Retina (tissue), 1 donor: ENCODE data around the gene MTCH2.

Experiments used
- DNase-seq: peaks from one replicate; pipeline ENCODE4 v3.0.0-alpha.2; 2016

Gene MTCH2

DNA sequence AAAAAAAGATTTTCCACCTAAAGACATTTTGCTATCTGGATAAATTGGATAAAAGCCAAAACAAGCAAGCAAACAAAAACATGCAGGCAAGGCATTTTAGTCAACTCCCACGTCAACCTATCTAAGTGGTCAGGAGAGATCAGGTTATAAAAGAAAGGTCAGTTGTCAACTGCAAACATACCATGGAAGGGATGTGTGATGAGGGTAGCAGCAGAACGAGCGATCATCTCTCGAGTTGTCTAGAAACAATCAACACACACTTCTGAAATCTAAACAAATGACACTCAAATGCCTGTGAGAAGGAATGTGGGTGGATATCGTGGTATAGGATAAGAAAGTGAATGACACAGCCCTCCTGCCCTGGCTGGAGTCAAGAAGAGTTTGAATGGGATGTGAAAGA lies 10.9 kb downstream of the MTCH2 start:
- DNase-seq = no peak

DNA sequence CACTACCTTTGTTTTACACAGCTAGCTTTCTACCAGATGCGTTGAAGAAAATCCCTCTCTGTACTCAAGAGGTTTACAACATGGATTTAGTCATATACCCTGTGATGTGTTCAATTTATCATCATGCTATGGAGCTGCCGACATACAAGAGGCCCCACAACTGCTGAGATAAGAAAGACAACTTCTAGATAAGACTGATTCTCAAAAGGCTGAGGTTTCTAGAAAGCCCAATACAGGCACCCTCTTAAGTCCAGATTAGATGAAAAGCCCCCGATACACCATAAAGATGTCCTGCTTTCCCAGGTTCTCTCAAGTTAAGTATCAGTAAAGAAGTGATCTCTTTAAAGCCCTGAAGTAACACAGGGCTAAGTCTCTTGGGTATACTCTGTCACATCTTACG lies 14.3 kb downstream of the MTCH2 start:
- DNase-seq = no peak

GRCh38 chr11:47626234-47626633 lies 16.1 kb downstream of the MTCH2 start:
- no peak for DNase-seq

- no peak for DNase-seq
Measured at GRCh38 chr11:47620836-47621378, 21.5 kb downstream of the MTCH2 start.

GRCh38 chr11:47617417-47617809 lies 24.9 kb downstream of the MTCH2 start:
- DNase-seq = no peak

GRCh38 chr11:47616726-47617416 lies 25.5 kb downstream of the MTCH2 start:
- peak; percentile 28 for DNase-seq

- DNase-seq = no peak
Measured at GRCh38 chr11:47615249-47615648, 27.1 kb downstream of the MTCH2 start.

- DNase-seq = no peak
Measured at GRCh38 chr11:47611348-47611794, 31.0 kb downstream of the MTCH2 start.

GRCh38 chr11:47609675-47610074 lies 32.7 kb downstream of the MTCH2 start:
- no peak for DNase-seq

GRCh38 chr11:47607380-47607779 lies 35.0 kb downstream of the MTCH2 start:
- no peak for DNase-seq

- no peak for DNase-seq
Measured at GRCh38 chr11:47606731-47607130, 35.6 kb downstream of the MTCH2 start.

- DNase-seq = no peak
Measured at GRCh38 chr11:47605921-47606320, 36.4 kb downstream of the MTCH2 start.

GRCh38 chr11:47603295-47603694 lies 39.1 kb downstream of the MTCH2 start:
- no peak for DNase-seq

DNA sequence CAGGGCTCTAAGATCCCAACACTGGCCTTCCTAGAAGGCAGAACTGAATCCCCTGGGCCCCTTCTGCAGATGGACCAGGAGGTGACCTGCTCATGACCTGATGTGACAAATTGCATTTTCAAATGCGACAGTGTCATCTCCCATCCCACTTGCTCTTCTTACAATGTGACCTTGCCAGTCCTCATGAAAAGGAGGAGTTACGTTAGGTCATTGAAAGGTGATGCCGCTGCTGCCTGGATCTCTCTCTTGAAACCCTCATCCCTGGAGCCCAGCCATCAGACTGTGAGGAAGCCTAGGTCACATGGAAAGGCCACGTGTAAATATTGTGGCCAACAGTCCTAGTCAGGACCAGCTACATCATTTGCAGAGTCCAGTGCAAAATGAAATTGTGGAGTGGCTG lies 42.5 kb downstream of the MTCH2 start:
- no peak for DNase-seq

- no peak for DNase-seq
Measured at GRCh38 chr11:47595967-47596366, 46.4 kb downstream of the MTCH2 start.

DNA sequence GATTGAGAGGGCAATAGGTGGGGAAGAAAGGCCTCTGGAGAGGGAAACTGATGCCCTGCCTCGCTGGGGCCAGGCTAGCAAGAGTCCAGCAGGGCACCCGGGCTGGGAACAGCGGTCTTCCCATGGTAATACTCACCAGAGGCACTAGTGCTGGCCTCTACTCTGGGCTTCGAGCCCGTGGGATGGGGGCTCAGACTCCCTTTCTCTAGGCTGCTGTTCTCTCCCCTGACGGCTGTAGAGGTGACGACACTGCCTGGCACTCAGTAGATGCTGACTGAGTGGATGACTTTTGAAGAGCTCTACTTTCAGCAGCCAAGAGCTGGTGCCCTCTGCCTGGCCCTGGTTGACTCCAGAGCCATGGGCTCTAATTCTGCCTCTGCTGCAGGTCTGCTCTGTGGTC lies 47.3 kb downstream of the MTCH2 start:
- no peak for DNase-seq

- DNase-seq = peak; percentile 69
Measured at GRCh38 chr11:47593934-47594855, 48.2 kb downstream of the MTCH2 start, which contains the start of gene C1QTNF4. C1QTNF4 (minus strand) TSS chr11:47594411; CDS start chr11:47590810, 3,601 bp downstream.

DNA sequence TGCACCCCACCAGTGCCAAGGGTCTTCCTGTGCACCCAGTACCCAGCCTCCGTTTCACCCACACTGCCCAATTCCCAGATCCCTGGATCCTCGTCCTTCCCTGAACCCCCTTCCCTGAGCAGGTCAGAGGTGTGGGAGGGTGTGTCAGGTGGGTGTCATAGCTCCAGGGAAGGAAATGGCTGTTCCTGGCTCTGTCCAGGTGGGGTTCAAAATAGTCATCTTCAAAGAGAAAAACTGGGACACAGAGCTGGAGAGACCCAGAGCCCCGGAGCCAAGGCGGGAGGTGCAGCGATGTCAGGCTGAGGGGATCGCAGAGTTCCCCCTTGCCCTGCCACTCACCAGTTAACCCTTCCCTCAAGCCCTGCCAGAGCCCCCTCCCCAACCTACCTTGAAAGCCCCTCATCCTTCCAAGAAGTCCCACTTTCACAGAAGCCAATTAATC lies 48.8 kb downstream of the MTCH2 start:
- no peak for DNase-seq

GRCh38 chr11:47592970-47593369 lies 49.4 kb downstream of the MTCH2 start:
- no peak for DNase-seq

DNA sequence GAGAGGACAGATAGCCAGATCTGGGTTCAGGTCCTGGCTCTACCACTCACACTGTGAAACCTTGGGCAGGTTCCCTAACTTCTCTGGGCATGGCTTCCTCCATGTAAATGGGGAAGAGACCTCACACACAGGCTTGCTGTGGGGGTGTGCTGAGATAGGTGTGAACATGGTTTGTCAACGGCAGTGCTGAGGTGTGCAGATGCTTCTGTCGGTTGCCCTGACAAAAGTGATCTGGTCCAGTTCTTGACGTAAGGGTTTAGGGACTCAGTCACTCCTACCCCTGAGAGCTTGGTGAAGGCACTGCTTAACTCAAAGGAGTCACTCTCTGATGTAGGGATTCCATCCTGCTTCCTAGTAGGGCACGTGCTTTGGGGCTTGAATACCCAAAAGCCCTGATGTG lies 50.1 kb downstream of the MTCH2 start:
- no peak for DNase-seq

GRCh38 chr11:47591764-47592163 lies 50.6 kb downstream of the MTCH2 start:
- peak; percentile 13 for DNase-seq

- peak; percentile 88 for DNase-seq
Measured at GRCh38 chr11:47589977-47590861, 52.1 kb downstream of the MTCH2 start.

GRCh38 chr11:47589584-47589976 lies 52.8 kb downstream of the MTCH2 start:
- DNase-seq = no peak
